Measurements from ENCODE around the gene IRS2. TPM values are rescaled to one million over a fixed set of nuclear protein-coding genes. Genes with fewer than 3 reads are reported as not detected.

The IRS2 gene
- total and polyA plus RNA-seq, 8 donors = 4.9 to 15.8 (median 7.7) TPM

DNA sequence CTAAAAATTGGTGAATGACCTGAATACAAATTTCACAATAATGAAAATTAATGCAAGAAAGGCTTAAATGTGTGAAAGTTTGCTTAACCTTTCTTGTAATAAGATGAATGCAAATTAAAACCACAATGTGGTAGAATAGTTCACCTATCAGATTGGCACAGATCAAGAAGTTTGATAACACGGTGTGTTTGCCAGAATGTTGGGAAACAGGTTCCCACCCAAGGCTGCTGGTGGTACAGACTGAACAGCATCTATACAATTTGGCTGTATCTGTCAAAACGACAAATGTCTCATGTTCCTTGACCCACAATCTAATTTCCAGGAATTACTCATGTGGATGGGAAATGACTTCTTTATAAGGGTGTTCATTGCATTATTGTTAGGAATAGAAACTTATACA is 8.6 kb upstream of the IRS2 start:
- Histone ChIP-seq H3K27me3 (peaks cover 0 to 19% of the 10 kb centered on the region in 2 donors), H3K9me3 (no peaks in the 10 kb centered on the region), H3K4me1 (peaks cover 0 to 13% of the 10 kb centered on the region in 2 donors), H3K27ac (no peak overlapping the region), H3K36me3 (no peaks in the 10 kb centered on the region), H3K4me3 (no peak overlapping the region)
- TF ChIP-seq, protein P1, sequence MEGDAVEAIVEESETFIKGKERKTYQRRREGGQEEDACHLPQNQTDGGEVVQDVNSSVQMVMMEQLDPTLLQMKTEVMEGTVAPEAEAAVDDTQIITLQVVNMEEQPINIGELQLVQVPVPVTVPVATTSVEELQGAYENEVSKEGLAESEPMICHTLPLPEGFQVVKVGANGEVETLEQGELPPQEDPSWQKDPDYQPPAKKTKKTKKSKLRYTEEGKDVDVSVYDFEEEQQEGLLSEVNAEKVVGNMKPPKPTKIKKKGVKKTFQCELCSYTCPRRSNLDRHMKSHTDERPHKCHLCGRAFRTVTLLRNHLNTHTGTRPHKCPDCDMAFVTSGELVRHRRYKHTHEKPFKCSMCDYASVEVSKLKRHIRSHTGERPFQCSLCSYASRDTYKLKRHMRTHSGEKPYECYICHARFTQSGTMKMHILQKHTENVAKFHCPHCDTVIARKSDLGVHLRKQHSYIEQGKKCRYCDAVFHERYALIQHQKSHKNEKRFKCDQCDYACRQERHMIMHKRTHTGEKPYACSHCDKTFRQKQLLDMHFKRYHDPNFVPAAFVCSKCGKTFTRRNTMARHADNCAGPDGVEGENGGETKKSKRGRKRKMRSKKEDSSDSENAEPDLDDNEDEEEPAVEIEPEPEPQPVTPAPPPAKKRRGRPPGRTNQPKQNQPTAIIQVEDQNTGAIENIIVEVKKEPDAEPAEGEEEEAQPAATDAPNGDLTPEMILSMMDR (IDR thresholded peaks at IDR 0.05) = no peak
- DNase-seq (no peak), ATAC-seq (no peak)
- intact Hi-C loops (cut with DNase I) = no loop called here

DNA sequence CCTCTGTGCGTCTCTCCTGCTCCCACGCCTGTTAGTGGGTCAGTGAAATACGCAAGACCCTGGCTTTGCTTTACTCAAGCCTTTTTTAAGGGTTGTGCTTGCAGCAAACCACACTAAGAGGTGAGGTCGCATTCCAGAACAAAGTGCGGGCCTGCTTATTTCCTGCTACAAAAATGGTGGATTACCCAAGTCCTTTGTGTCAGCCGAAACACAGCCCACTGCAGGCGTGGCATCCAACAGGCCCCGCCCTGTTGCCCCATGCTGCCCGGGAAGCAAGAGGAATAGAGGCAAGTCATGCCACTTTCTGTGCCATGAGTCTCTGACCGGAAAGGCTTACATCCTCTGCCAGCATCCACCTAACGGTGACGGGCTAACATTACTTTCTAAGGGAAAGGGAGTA is 7.7 kb upstream of the IRS2 start:
- ATAC-seq (no peak), DNase-seq (no peak)
- Histone ChIP-seq H3K27me3 (peaks cover 0 to 22% of the 10 kb centered on the region in 2 donors), H3K4me3 (no peak overlapping the region), H3K4me1 (peaks cover 0 to 22% of the 10 kb centered on the region in 2 donors), H3K9me3 (no peaks in the 10 kb centered on the region), H3K36me3 (no peaks in the 10 kb centered on the region), H3K27ac (no peak overlapping the region)
- TF ChIP-seq, protein P1 (IDR thresholded peaks at IDR 0.05) = no peak
- intact Hi-C loops (cut with DNase I) = no loop called here

DNA sequence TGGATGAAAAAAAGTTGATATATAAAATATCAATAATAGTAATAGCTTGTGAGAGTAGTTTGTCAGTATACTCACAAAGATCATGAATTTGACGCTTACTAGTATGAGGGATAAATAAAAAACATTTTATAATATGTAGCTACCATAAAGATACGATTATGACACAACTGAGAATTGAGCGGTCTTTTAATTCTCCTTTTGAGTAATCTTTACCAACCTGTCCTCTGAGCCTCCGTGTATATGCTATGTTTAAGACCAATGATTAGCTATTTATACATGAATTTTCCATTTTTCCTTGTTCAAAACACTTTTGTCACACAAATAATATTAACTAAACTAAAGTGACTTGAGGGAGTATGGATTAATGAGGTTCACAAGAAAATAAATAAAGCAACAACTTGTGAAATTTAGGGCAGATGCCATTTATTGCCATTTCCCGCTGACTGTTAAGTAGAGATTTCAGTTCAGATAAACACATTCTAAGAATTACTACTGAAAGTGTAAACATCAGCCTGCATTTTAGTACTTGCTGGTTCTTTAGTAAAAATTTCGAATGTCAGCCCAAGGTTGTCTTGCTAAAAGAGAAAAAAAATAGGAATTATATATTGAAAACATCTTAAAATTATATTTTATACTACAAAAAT is 6.2 kb upstream of the IRS2 start:
- DNase-seq = no peak
- intact Hi-C loops (cut with DNase I) = no loop called here

DNA sequence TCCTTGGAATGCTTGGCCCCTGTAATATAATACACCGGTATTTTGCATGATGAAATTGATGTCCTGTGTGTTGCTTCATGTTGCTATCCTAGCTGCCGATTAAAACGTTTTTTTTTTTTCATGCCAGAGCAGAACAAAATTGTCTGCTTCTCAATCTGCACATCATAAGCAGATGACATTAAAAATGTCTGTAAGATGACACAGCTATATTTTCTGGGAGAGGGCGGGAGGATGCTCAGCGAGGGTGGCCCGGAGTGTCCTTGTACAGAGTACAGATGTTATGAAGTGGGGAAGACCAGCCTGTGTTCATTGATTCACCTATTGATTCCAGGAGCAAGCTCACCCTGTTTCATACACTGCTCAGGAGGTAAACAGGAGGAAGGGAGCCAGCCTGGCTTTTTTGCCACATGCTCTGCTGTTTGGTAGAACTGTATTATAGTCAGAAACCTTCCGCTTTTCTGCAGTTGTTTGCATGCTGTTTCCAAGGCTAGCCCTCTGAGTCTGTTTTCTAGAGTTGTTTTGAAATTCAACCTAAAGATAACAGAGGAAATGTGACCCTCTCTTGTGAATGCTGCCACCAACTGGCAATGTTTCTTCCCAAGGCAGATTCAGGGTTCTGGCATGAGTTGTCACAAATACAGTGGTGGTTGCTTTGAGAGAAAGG is 4.7 kb upstream of the IRS2 start:
- ATAC-seq = peak; percentile 18
- intact Hi-C loops (cut with DNase I) = no loop called here
- peak in 2 of 4 donors; percentile 32 to 58 for DNase-seq
- Histone ChIP-seq H3K27me3 (peaks cover 0 to 22% of the 10 kb centered on the region in 2 donors), H3K4me3 (no peak overlapping the region), H3K36me3 (no peaks in the 10 kb centered on the region), H3K4me1 (peaks cover 0 to 38% of the 10 kb centered on the region in 2 donors), H3K27ac (peak overlapping the region in 1 of 2 donors; percentile 63), H3K9me3 (no peaks in the 10 kb centered on the region)
- TF ChIP-seq, protein P1 (IDR thresholded peaks at IDR 0.05) = no peak

More for the DNA sequence above, 6.2 kb upstream of the IRS2 start:
- Histone ChIP-seq H3K4me1 (peaks cover 0 to 37% of the 10 kb centered on the region in 2 donors), H3K27me3 (peaks cover 0 to 29% of the 10 kb centered on the region in 2 donors), H3K27ac (no peak overlapping the region), H3K36me3 (no peaks in the 10 kb centered on the region), H3K4me3 (no peak overlapping the region), H3K9me3 (no peaks in the 10 kb centered on the region)
- no peak for ATAC-seq
- TF ChIP-seq, protein P1 (IDR thresholded peaks at IDR 0.05) = no peak

DNA sequence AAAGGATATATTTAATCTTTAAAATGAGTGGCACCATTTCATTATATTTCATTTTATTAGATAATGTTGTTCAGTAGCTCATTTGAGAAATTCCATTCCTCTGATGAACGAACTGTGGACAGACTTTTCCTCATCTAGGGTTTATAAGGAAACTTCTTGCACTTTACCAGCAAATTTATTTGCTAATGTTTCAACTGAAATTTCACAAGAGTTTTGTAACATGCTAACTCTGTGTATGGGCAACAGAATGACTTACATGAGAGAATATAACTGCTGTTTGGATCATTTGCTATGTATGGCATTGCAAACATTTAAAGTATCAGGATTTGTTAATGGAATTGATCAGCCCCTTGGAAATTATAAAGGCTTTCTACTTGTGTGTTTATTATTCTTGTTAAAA is 3.7 kb upstream of the IRS2 start:
- intact Hi-C loops (cut with DNase I) = no loop called here
- H3K27ac ChIP-seq = peak overlapping the region in 1 of 2 donors; percentile 63
- no peak for DNase-seq
- peaks cover 0 to 18% of the 10 kb centered on the region in 2 donors for H3K27me3 ChIP-seq
- no peaks in the 10 kb centered on the region for H3K9me3 ChIP-seq
- ATAC-seq = no peak
- H3K36me3 ChIP-seq = no peaks in the 10 kb centered on the region
- TF ChIP-seq, protein P1 (IDR thresholded peaks at IDR 0.05) = no peak
- H3K4me3 ChIP-seq = no peak overlapping the region
- peaks cover 0 to 40% of the 10 kb centered on the region in 2 donors for H3K4me1 ChIP-seq

All from left lung (tissue), 10 donors.